ENCODE results near the gene RTCA.

RTCA gene

DNA sequence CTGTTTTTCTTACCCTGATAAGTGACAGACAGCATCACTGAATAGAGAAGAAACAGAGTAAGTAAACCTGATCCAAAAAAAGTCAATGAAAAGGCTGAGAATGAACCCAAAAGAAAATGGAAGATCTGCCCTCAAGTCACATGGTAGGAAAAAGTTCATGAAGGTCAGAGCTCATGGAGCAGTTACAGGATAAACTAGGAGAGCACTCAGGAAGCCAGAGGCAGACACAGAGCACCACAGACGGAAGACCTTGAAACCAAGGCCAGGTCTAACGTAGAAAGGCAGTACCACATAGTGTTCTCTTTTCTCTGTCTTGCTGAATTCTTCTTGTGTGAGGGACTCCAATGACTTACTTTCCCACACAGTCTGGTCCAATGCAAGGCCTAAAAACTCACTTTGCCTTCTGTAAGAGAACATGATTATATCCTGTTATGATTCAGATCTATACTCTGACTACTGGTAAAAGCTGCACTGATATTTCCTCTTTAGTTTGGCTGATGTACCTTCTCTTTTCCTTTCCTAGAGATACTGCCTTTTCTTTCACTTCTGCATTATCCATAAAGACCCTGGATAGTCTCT is 40.8 kb downstream of the RTCA start:
- H3F3A ChIP-seq (ENCODE audit: control insufficient read depth, insufficient read depth) = no peaks in the 10 kb centered on the region
- no peaks in the 10 kb centered on the region for H3K9me3 ChIP-seq (ENCODE audit: control insufficient read depth, insufficient read depth, low read length)
- H3K27me3 ChIP-seq (ENCODE audit: control insufficient read depth, low read length) = no peaks in the 10 kb centered on the region
- no peak overlapping the region for H3K4me2 ChIP-seq (ENCODE audit: low read length)
- no peak overlapping the region for H3K27ac ChIP-seq (ENCODE audit: low read depth, low read length)
- H3K4me1 ChIP-seq (ENCODE audit: control insufficient read depth, low read length) = no peaks in the 10 kb centered on the region
- no peaks in the 10 kb centered on the region for H3K36me3 ChIP-seq (ENCODE audit: control insufficient read depth, low read length)
- no peaks in the 10 kb centered on the region for H3K9me2 ChIP-seq (replicated peaks; ENCODE audit: control insufficient read depth, low read length)
- no peak overlapping the region for H3K4me3 ChIP-seq (ENCODE audit: low read length)
- no peaks in the 10 kb centered on the region for H3K79me2 ChIP-seq (ENCODE audit: control insufficient read depth, low read length)
- no peaks in the 10 kb centered on the region for H4K20me1 ChIP-seq (ENCODE audit: control insufficient read depth, insufficient read depth, low read depth, low read length)
- TF ChIP-seq, protein P1, sequence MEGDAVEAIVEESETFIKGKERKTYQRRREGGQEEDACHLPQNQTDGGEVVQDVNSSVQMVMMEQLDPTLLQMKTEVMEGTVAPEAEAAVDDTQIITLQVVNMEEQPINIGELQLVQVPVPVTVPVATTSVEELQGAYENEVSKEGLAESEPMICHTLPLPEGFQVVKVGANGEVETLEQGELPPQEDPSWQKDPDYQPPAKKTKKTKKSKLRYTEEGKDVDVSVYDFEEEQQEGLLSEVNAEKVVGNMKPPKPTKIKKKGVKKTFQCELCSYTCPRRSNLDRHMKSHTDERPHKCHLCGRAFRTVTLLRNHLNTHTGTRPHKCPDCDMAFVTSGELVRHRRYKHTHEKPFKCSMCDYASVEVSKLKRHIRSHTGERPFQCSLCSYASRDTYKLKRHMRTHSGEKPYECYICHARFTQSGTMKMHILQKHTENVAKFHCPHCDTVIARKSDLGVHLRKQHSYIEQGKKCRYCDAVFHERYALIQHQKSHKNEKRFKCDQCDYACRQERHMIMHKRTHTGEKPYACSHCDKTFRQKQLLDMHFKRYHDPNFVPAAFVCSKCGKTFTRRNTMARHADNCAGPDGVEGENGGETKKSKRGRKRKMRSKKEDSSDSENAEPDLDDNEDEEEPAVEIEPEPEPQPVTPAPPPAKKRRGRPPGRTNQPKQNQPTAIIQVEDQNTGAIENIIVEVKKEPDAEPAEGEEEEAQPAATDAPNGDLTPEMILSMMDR (IDR thresholded peaks at IDR 0.05; ENCODE audit: low read depth, low read length, poor library complexity, severe bottlenecking) = no peak
- TF ChIP-seq EZH2phosphoT487 (IDR thresholded peaks at IDR 0.05; ENCODE audit: borderline replicate concordance, low read length) = no peak

GRCh38 chr1:100308777-100309176 is 42.8 kb downstream of the RTCA start:
- Histone ChIP-seq H4K20me1 (ENCODE audit: control insufficient read depth, insufficient read depth, low read depth, low read length) (no peaks in the 10 kb centered on the region), H3F3A (ENCODE audit: control insufficient read depth, insufficient read depth) (no peaks in the 10 kb centered on the region), H3K4me1 (ENCODE audit: control insufficient read depth, low read length) (no peaks in the 10 kb centered on the region), H3K9me2 (replicated peaks; ENCODE audit: control insufficient read depth, low read length) (no peaks in the 10 kb centered on the region), H3K36me3 (ENCODE audit: control insufficient read depth, low read length) (no peaks in the 10 kb centered on the region), H3K27me3 (ENCODE audit: control insufficient read depth, low read length) (no peaks in the 10 kb centered on the region), H3K79me2 (ENCODE audit: control insufficient read depth, low read length) (no peaks in the 10 kb centered on the region), H3K4me3 (ENCODE audit: low read length) (no peak overlapping the region), H3K4me2 (ENCODE audit: low read length) (no peak overlapping the region), H3K9me3 (ENCODE audit: control insufficient read depth, insufficient read depth, low read length) (no peaks in the 10 kb centered on the region), H3K27ac (ENCODE audit: low read depth, low read length) (no peak overlapping the region)
- TF ChIP-seq, protein P1 (IDR thresholded peaks at IDR 0.05; ENCODE audit: low read depth, low read length, poor library complexity, severe bottlenecking) = no peak

DNA sequence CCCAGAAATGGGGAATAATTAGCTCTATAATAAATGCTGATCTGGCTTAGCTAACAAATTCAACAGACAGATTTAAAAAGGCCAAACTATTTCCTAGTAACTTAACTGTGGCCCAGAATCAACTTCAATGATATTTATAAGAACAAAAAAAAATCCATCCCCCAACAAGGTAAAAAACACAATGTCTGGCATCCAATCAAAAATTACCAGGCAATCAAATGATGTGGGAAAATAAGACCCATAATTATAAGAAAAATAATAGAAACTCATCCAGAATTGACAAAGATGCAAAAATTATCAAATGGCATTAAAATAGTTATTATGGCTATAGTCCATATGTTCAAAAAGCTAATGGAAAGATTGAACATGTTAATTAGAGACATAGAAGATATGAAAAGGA is 43.8 kb downstream of the RTCA start:
- H3K79me2 ChIP-seq (ENCODE audit: control insufficient read depth, low read length) = no peaks in the 10 kb centered on the region
- H4K20me1 ChIP-seq (ENCODE audit: control insufficient read depth, insufficient read depth, low read depth, low read length) = no peaks in the 10 kb centered on the region
- H3K4me2 ChIP-seq (ENCODE audit: low read length) = no peak overlapping the region
- H3K27ac ChIP-seq (ENCODE audit: low read depth, low read length) = no peak overlapping the region
- no peaks in the 10 kb centered on the region for H3K27me3 ChIP-seq (ENCODE audit: control insufficient read depth, low read length)
- no peaks in the 10 kb centered on the region for H3F3A ChIP-seq (ENCODE audit: control insufficient read depth, insufficient read depth)
- no peak overlapping the region for H3K4me3 ChIP-seq (ENCODE audit: low read length)
- no peaks in the 10 kb centered on the region for H3K9me3 ChIP-seq (ENCODE audit: control insufficient read depth, insufficient read depth, low read length)
- TF ChIP-seq, protein P1 (IDR thresholded peaks at IDR 0.05; ENCODE audit: low read depth, low read length, poor library complexity, severe bottlenecking) = no peak
- no peak for TF ChIP-seq EZH2phosphoT487 (IDR thresholded peaks at IDR 0.05; ENCODE audit: borderline replicate concordance, low read length)
- H3K9me2 ChIP-seq (replicated peaks; ENCODE audit: control insufficient read depth, low read length) = no peaks in the 10 kb centered on the region
- no peaks in the 10 kb centered on the region for H3K4me1 ChIP-seq (ENCODE audit: control insufficient read depth, low read length)
- no peaks in the 10 kb centered on the region for H3K36me3 ChIP-seq (ENCODE audit: control insufficient read depth, low read length)
